Measurements from ENCODE around the gene SLC22A23. TPM values are rescaled to one million over a fixed set of nuclear protein-coding genes. Genes with fewer than 3 reads are reported as not detected.

The SLC22A23 gene
- total RNA-seq, 1 donor from 2014 or later, result 0.05 TPM

DNA sequence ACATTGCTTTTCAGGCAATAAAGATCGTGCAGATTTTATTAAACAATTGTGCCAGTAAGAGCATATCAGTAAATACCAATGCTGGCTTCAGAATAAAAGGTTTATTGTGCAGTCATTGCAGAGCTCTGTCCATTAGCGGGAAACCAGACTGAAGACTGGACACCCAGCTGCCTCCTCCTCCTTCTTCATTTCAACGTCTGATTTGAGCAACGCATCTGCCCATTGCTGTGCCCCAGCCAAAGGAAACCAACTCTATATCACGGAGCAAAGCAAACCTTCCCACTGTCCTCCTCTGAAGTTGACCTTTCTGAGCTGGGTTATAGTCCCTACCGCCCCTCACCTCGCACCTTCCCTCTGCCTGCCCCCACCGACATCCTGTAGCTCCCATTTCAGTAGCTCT is 80.8 kb downstream of the SLC22A23 start:
- H3K27ac Mint-ChIP-seq, result no peak overlapping the region
- H3K9me3 Mint-ChIP-seq, result no peaks in the 10 kb centered on the region
- no peak for DNase-seq (ENCODE audit: low spot score)
- no peak overlapping the region for H3K4me3 Mint-ChIP-seq
- intact Hi-C loops (cut with micrococcal nuclease), result no loop called here
- no peaks in the 10 kb centered on the region for H3K36me3 Mint-ChIP-seq (ENCODE audit: low read depth)
- H3K27me3 Mint-ChIP-seq (ENCODE audit: insufficient read depth), result peaks cover 4% of the 10 kb centered on the region
- no peaks in the 10 kb centered on the region for H3K4me1 Mint-ChIP-seq (ENCODE audit: low read depth)

DNA sequence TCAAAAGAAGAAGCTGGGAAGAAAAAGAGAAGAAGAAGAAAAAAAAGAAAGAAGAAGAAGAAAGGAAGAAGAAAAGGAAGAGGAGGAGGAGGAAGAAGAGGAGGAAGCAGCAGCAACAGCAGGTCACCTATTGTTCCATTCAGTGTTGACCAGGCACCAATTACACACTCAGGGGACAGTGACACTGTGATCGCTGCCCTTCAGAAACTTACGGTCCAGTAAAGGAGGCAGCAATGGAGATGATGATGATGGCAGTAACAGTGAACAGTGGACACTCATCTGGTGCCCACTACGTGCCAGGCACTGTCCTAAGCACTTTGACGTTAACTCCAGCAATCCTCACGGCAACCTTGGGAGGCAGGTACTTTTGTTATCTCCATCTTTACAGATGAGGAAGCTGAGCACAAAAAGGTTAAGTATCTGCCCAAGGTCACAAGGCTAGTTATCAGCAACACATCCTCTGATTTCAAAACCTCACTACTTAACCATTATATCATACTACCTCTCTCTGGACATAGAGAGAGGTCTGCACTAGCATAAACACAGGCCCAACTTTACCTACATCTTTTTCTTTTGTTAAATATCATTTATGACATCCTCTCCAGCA is 83.2 kb downstream of the SLC22A23 start:
- H3K27me3 Mint-ChIP-seq (ENCODE audit: insufficient read depth), result peaks cover 4% of the 10 kb centered on the region
- DNase-seq (ENCODE audit: low spot score), result no peak
- H3K27ac Mint-ChIP-seq, result no peak overlapping the region
- no peak overlapping the region for H3K4me3 Mint-ChIP-seq
- no peaks in the 10 kb centered on the region for H3K9me3 Mint-ChIP-seq
- H3K36me3 Mint-ChIP-seq (ENCODE audit: low read depth), result no peaks in the 10 kb centered on the region
- intact Hi-C loops (cut with micrococcal nuclease), result no loop called here
- no peaks in the 10 kb centered on the region for H3K4me1 Mint-ChIP-seq (ENCODE audit: low read depth)

DNA sequence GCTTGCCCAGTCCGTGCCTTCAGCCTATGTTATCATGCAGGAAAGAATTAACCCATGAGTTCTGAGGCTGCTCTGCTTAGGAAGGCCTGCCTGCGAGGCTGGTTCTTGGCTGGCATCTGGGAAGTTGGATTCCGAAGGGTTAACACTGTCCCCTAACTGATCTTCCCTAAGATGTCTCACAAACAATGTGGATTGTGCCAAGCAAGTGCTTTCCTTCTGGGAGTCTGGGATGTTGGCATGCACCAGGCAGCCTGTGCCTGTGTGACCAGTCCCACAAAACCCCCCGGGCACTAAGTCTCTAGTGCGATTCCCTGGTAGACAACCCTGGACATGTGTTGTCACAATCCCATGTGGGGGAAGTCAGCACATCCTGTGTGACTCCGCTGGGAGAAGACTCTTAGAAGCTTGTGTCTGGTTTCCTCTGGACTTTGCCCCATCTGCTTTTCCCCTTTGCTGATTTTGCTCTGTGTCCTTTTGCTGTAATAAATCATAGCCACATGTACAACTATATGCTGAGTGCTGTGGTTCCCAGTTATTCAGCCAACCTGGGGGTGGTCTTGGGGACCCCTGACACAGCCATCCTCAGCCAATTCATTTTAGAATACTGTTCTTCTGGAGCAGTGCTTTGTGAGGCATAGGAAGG is 83.8 kb downstream of the SLC22A23 start:
- Mint-ChIP-seq H3K36me3 (ENCODE audit: low read depth) (no peaks in the 10 kb centered on the region), H3K4me3 (no peak overlapping the region), H3K4me1 (ENCODE audit: low read depth) (no peaks in the 10 kb centered on the region), H3K27me3 (ENCODE audit: insufficient read depth) (peaks cover 4% of the 10 kb centered on the region), H3K27ac (no peak overlapping the region), H3K9me3 (no peaks in the 10 kb centered on the region)
- no peak for DNase-seq (ENCODE audit: low spot score)
- intact Hi-C loops (cut with micrococcal nuclease), result no loop called here

DNA sequence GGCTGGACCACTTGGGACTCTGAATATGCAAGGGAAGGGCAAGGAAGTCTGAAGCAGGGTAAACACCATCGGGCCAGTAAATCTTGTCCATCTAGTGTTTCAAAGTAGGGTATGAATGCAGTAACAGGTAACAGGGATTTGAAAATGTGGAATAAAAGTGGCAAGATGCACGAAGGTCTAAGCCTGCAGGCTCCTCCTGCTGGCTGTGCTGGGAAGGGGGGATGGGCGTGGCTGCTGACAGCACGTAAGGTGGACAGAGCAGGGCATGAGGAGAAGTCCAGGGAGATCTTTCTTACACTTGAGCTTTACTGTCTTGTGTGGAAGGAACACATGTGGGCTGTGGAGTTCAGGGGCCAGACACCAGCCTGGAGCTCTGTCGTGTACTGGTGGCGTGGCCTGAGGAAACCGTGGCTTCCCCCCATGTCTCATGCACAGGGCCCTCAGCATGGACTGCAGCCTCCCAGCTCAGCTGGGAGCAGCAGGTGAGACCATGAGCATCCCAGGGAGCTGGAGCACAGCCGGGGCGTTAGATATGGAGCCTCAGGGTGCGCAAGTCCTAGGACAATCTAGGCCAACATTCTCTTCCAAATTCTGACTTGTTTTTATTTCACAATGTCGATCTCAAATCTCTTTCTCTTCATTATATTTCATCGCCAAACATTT is 84.5 kb downstream of the SLC22A23 start:
- Mint-ChIP-seq H3K9me3 (no peaks in the 10 kb centered on the region), H3K27ac (no peak overlapping the region), H3K4me1 (ENCODE audit: low read depth) (no peaks in the 10 kb centered on the region), H3K4me3 (no peak overlapping the region), H3K27me3 (ENCODE audit: insufficient read depth) (peaks cover 4% of the 10 kb centered on the region), H3K36me3 (ENCODE audit: low read depth) (no peaks in the 10 kb centered on the region)
- intact Hi-C loops (cut with micrococcal nuclease), result no loop called here
- DNase-seq (ENCODE audit: low spot score), result no peak

DNA sequence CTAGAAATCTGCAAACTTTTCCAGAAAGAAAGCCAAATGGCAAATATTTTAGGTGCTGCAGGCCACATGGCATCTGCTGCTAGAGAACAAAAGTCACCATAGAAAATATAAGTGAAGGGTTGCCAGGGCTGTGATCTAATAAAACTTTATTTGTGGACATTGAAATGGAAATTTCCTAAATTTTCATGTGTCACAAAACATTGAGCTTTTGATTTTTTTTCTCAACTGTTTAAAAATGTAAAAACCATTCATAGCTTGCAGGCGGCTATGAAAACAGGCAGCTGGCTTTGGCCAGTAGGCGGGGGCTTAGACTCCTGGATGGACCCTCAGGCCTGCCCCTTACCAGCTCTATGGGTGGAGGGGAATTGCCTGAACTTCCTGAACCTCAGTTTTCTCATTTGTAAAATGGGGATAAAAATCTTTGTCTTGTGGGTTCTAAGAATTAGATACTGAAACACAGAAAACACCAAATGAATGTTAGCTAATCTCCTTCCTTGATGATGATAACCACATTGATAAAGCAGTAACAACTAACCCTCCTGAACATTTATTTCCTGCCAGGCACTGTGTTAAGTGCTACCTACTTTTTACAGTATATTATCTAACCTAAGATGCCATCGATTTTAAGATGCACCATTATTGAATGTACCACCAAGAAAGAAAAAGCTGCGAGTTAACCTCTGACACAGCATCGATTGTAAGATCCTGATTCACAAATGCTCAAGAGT is 85.5 kb downstream of the SLC22A23 start:
- Mint-ChIP-seq H3K4me1 (ENCODE audit: low read depth) (no peaks in the 10 kb centered on the region), H3K36me3 (ENCODE audit: low read depth) (no peaks in the 10 kb centered on the region), H3K27me3 (ENCODE audit: insufficient read depth) (peaks cover under 1% of the 10 kb centered on the region), H3K4me3 (no peak overlapping the region), H3K9me3 (no peaks in the 10 kb centered on the region), H3K27ac (no peak overlapping the region)
- DNase-seq (ENCODE audit: low spot score), result no peak
- intact Hi-C loops (cut with micrococcal nuclease), result no loop called here

DNA sequence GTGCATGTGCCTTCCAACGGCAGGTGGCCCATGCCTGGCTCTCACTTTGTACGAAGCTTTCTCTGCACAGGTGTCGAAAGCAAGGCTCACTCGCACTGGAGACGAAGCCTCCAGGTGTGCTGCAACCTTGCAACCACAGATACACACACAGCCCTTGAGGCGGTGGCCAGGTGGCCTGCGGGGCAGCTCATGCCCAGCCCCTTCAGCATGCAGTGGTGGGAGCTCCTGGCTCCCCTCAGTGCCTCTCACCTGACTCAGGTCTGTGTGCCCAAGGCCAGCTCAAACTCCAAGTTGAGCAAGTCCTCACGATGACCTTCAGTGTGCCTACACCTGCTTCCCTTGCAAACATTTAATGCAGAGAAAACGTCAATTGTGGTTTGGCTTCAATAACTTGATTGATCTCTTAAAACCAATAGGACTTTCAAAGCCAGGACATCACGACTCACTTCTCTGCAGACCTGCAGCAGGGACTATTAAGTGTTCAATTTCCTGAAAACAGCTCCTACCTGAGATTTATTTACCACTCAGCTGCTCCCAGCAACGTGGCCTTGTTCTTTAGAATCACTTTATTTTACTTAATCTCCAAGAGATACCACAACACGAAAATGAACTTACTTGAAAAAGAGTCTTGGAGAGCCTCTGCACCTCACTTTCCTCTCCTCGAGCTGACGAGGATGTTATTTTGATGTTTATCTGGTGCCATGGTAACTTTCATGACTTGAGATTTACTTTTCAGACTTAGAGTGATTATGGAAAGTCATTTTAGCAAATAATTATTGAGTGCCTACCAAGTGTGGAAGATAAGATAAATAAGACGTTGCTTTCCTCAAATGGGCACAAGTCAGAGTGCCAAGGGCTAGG is 86.3 kb downstream of the SLC22A23 start:
- no peaks in the 10 kb centered on the region for H3K36me3 Mint-ChIP-seq (ENCODE audit: low read depth)
- H3K9me3 Mint-ChIP-seq, result no peaks in the 10 kb centered on the region
- H3K27me3 Mint-ChIP-seq (ENCODE audit: insufficient read depth), result no peaks in the 10 kb centered on the region
- no peak overlapping the region for H3K4me3 Mint-ChIP-seq
- no peak for DNase-seq (ENCODE audit: low spot score)
- no peak overlapping the region for H3K27ac Mint-ChIP-seq
- H3K4me1 Mint-ChIP-seq (ENCODE audit: low read depth), result no peaks in the 10 kb centered on the region
- intact Hi-C loops (cut with micrococcal nuclease), result no loop called here

DNA sequence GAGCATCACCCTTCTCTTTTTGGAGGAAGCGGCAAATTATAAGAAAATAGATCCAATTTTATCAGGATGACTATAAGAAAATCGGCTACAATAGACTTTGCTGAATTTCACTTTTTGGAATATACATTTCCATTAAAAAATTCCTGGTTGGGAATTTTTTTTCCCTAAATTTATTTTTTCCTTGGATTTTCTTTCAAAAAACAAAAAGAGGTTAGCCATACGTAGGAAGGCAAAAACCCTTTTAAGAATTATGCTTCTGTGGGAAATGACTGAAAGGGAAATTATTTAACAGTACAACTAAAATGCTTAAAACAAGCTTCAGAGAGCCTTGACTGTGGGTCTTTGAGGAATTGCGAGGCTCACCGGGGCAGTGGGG is 86.9 kb downstream of the SLC22A23 start:
- DNase-seq (ENCODE audit: low spot score), result no peak
- Mint-ChIP-seq H3K27me3 (ENCODE audit: insufficient read depth) (no peaks in the 10 kb centered on the region), H3K4me3 (no peak overlapping the region), H3K4me1 (ENCODE audit: low read depth) (no peaks in the 10 kb centered on the region), H3K36me3 (ENCODE audit: low read depth) (no peaks in the 10 kb centered on the region), H3K9me3 (no peaks in the 10 kb centered on the region), H3K27ac (no peak overlapping the region)
- intact Hi-C loops (cut with micrococcal nuclease), result no loop called here

DNA sequence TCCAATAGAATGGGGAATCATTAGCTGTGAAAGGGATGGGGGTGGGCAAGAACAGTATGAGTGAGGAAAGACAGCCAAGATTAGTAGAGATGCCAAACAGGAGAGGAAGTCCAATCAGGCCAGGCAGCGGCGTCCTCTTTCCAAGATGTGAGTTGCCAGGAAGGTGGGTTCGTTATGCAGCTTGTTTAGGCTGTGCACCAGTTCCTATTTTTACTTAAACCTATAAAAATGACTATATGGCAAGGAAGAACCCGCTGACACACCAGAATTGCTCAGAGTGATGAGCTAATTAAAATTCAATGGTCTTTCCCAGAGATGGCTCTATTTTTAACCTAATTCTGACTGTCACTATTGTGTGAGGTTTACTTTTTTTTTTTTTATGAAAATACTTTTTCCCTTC is 88.2 kb downstream of the SLC22A23 start:
- Mint-ChIP-seq H3K4me1 (ENCODE audit: low read depth) (no peaks in the 10 kb centered on the region), H3K4me3 (no peak overlapping the region), H3K27ac (no peak overlapping the region), H3K27me3 (ENCODE audit: insufficient read depth) (no peaks in the 10 kb centered on the region), H3K36me3 (ENCODE audit: low read depth) (no peaks in the 10 kb centered on the region), H3K9me3 (no peaks in the 10 kb centered on the region)
- no peak for DNase-seq (ENCODE audit: low spot score)
- intact Hi-C loops (cut with micrococcal nuclease), result no loop called here

DNA sequence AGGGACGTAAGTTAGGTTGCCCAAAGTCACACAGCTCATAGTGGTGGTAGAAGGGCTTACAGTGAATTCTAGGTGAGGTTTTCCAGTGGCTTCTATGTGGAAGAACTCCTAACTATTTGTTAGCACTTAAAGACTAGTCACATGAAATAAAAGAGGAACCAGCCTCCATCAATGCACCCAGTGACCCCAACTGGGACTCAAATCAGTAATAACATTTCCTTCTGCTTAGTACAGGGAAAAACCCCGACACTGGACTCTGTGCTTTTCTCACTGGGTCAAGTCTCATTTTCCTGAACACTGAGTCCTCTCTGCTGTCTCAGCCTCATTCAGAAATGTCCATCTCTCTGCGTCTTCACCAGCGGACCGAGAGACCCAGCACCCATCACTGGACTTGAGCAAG is 89.2 kb downstream of the SLC22A23 start:
- intact Hi-C loops (cut with micrococcal nuclease), result no loop called here
- H3K9me3 Mint-ChIP-seq, result no peaks in the 10 kb centered on the region
- H3K27ac Mint-ChIP-seq, result no peak overlapping the region
- DNase-seq (ENCODE audit: low spot score), result no peak
- H3K4me3 Mint-ChIP-seq, result no peak overlapping the region
- H3K4me1 Mint-ChIP-seq (ENCODE audit: low read depth), result no peaks in the 10 kb centered on the region
- no peaks in the 10 kb centered on the region for H3K27me3 Mint-ChIP-seq (ENCODE audit: insufficient read depth)
- H3K36me3 Mint-ChIP-seq (ENCODE audit: low read depth), result no peaks in the 10 kb centered on the region

DNA sequence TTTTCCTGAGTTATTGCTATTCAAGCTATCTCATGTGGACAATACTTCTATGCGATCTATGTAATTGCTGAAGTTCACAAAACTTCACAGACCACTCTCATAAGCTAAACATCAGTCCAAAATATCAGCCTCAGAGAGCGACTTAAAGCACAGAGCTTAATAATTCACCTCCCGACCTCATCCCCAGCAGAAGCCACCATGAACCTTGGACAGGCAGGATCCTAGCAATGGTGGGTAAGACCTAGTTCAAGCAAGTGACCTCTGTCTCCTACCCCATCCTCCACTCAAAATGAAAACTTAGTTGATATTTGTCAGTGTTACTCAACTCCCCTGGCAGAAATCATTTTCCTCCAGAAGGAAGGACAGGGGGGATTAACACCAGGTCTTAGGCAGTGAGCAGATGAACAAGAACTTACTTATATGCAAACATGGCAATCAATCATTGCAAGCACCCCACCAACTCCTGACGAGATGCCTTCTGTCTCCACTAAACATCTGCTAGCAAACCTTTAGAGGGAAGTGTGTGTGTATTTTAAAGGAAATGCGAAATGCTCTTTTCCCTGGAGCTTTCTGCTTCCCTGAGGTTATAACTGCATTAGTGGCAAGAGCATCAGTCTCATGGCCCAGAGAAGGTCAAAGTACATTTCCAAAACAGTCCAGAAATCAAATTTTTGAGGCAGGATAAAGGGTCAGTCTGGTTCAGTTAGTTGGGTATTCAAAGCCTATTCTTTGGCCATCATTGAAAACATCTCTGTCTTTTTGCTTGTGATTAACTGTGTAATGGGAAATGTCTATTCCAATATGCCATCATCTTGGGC is 90.0 kb downstream of the SLC22A23 start:
- Mint-ChIP-seq H3K4me3 (no peak overlapping the region), H3K9me3 (no peaks in the 10 kb centered on the region), H3K4me1 (ENCODE audit: low read depth) (no peaks in the 10 kb centered on the region), H3K27me3 (ENCODE audit: insufficient read depth) (no peaks in the 10 kb centered on the region), H3K27ac (no peak overlapping the region), H3K36me3 (ENCODE audit: low read depth) (no peaks in the 10 kb centered on the region)
- DNase-seq (ENCODE audit: low spot score), result no peak
- intact Hi-C loops (cut with micrococcal nuclease), result no loop called here

DNA sequence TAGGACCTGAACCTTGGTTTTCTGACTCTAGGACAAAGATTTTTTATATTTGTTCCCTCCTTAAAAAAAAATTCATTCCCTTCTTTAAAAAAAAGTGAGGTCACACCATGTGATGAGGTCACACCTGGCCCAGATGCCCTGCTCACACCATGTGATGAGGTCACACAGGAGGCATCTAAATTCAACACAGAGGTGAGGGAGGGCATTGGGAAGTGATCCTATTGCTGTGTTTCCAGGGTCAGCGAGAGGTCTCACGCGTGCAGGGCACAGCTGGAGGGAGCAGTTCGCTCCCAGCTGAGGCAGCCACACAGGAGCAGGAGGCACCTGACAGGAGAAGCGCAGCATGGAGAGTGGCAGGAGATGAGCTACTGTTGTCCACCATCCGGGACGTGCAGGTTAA is 92.5 kb downstream of the SLC22A23 start:
- DNase-seq (ENCODE audit: low spot score), result no peak
- no peaks in the 10 kb centered on the region for H3K27me3 Mint-ChIP-seq (ENCODE audit: insufficient read depth)
- no peaks in the 10 kb centered on the region for H3K36me3 Mint-ChIP-seq (ENCODE audit: low read depth)
- no peak overlapping the region for H3K4me3 Mint-ChIP-seq
- H3K27ac Mint-ChIP-seq, result no peak overlapping the region
- intact Hi-C loops (cut with micrococcal nuclease), result no loop called here
- H3K4me1 Mint-ChIP-seq (ENCODE audit: low read depth), result no peaks in the 10 kb centered on the region
- no peaks in the 10 kb centered on the region for H3K9me3 Mint-ChIP-seq
